Right renal pelvis (tissue), 4 donors: Measurements from ENCODE around the gene DHX30. TPM values are rescaled to one million over a fixed set of nuclear protein-coding genes. Genes with fewer than 3 reads are reported as not detected.

Experiments
- polyA plus RNA-seq, 4 donors: library from polyadenylated mRNA; unstranded; fragments of 120-200 nt; gene quantifications; one replicate each; pipeline ENCODE4 v1.2.1, GENCODE V29; 2013; ENCODE audit not compliant: insufficient read length in 4 of 4

DHX30 gene
- polyA plus RNA-seq, 4 donors, result 61.6 to 71.4 (median 63.0) TPM

Other genes starting within 250 kb of the DHX30 start
- gene CSPG5, start 224.3 kb upstream of the DHX30 start, polyA plus RNA-seq, result 1 to 10 TPM in 3 of 4 donors, under 1 TPM in 1; 0.76 to 1.4 (median 1.2) TPM
- 100 to 1,000 TPM; 115 to 143 (median 136) TPM for gene SMARCC1, start 21.2 kb upstream of the DHX30 start, polyA plus RNA-seq
- 100 to 1,000 TPM; 181 to 188 (median 185) TPM for gene MAP4, start 213.3 kb downstream of the DHX30 start, polyA plus RNA-seq